ENCODE results near the gene EIF3L.

EIF3L gene

GRCh38 chr22:37817705-37818408, 31.4 kb upstream of the EIF3L start:
- peak; percentile 90 for DNase-seq (ENCODE audit: low spot score)

GRCh38 chr22:37818409-37819104, 30.7 kb upstream of the EIF3L start:
- DNase-seq (ENCODE audit: low spot score): peak; percentile 74

- no peak for DNase-seq (ENCODE audit: low spot score)
These were observed 30.1 kb upstream of the EIF3L start for GRCh38 chr22:37819105-37819433.

GRCh38 chr22:37820350-37820749, 28.9 kb upstream of the EIF3L start:
- no peak for DNase-seq (ENCODE audit: low spot score)

GRCh38 chr22:37822079-37822833, 27.0 kb upstream of the EIF3L start:
- no peak for DNase-seq (ENCODE audit: low spot score)

GRCh38 chr22:37823134-37823985, 25.9 kb upstream of the EIF3L start, which contains the start of gene GALR3:
TSS of gene GALR3 (plus strand) at chr22:37823382. CDS start at chr22:37823407, 25 bp downstream.
- DNase-seq (ENCODE audit: low spot score): no peak

GRCh38 chr22:37824674-37825641, 24.3 kb upstream of the EIF3L start:
- DNase-seq (ENCODE audit: low spot score): peak; percentile 65

GRCh38 chr22:37827056-37827455, 22.2 kb upstream of the EIF3L start:
- DNase-seq (ENCODE audit: low spot score): peak; percentile 89

GRCh38 chr22:37830093-37830842, 19.0 kb upstream of the EIF3L start:
- DNase-seq (ENCODE audit: low spot score): no peak

GRCh38 chr22:37831472-37831871, 17.7 kb upstream of the EIF3L start:
- no peak for DNase-seq (ENCODE audit: low spot score)

GRCh38 chr22:37832022-37832857, 17.0 kb upstream of the EIF3L start:
- DNase-seq (ENCODE audit: low spot score): no peak

- DNase-seq (ENCODE audit: low spot score): no peak
These were observed 7.0 kb upstream of the EIF3L start for GRCh38 chr22:37842015-37842793.

- DNase-seq (ENCODE audit: low spot score): no peak
These were observed 5.5 kb upstream of the EIF3L start for GRCh38 chr22:37843741-37844089.

- DNase-seq (ENCODE audit: low spot score): no peak
These were observed 4.3 kb upstream of the EIF3L start for GRCh38 chr22:37844904-37845329.

GRCh38 chr22:37846433-37846832, 2.8 kb upstream of the EIF3L start:
- no peak for DNase-seq (ENCODE audit: low spot score)

- no peak for DNase-seq (ENCODE audit: low spot score)
These were observed 581 bp upstream of the EIF3L start for GRCh38 chr22:37848587-37849088.

GRCh38 chr22:37850801-37851200, 1.6 kb downstream of the EIF3L start:
- DNase-seq (ENCODE audit: low spot score): no peak

- DNase-seq (ENCODE audit: low spot score): no peak
These were observed 3.2 kb downstream of the EIF3L start for GRCh38 chr22:37852418-37852817.

Measured in left forelimb (tissue), 1 donor.